ENCODE measurements around the gene NUDT4. TPM values are rescaled to one million over a fixed set of nuclear protein-coding genes. Genes with fewer than 3 reads are reported as not detected.

Gene NUDT4
- polyA plus RNA-seq (ENCODE audit: insufficient read length in 10 of 10): 100 to 1,000 TPM in 1 of 10 donors, 10 to 100 TPM in 9; 74.5 to 102 (median 86.0) TPM
- long read RNA-seq, donor 1, full-length matches to known transcripts: 29 of 29 reads
- long read RNA-seq, donor 1, partial matches to known transcripts: 0 of 29 reads
- long read RNA-seq, donor 1, other reads (novel, unspliced or antisense): 0 of 29 reads
- long read RNA-seq, donor 2, full-length matches to known transcripts: 22 of 22 reads
- long read RNA-seq, donor 2, partial matches to known transcripts: 0 of 22 reads
- long read RNA-seq, donor 2, other reads (novel, unspliced or antisense): 0 of 22 reads
- long read RNA-seq, donor 3: 0 reads
- long read RNA-seq, donor 4, full-length matches to known transcripts: 25 of 25 reads
- long read RNA-seq, donor 4, partial matches to known transcripts: 0 of 25 reads
- long read RNA-seq, donor 4, other reads (novel, unspliced or antisense): 0 of 25 reads
- long read RNA-seq, donor 5, full-length matches to known transcripts: 47 of 57 reads
- long read RNA-seq, donor 5, partial matches to known transcripts: 10 of 57 reads
- long read RNA-seq, donor 5, other reads (novel, unspliced or antisense): 0 of 57 reads
- long read RNA-seq, donor 6, full-length matches to known transcripts: 45 of 45 reads
- long read RNA-seq, donor 6, partial matches to known transcripts: 0 of 45 reads
- long read RNA-seq, donor 6, other reads (novel, unspliced or antisense): 0 of 45 reads
- long read RNA-seq, donor 7, full-length matches to known transcripts: 26 of 26 reads
- long read RNA-seq, donor 7, partial matches to known transcripts: 0 of 26 reads
- long read RNA-seq, donor 7, other reads (novel, unspliced or antisense): 0 of 26 reads
- long read RNA-seq, donor 8, full-length matches to known transcripts: 16 of 16 reads
- long read RNA-seq, donor 8, partial matches to known transcripts: 0 of 16 reads
- long read RNA-seq, donor 8, other reads (novel, unspliced or antisense): 0 of 16 reads
- long read RNA-seq, donor 9, full-length matches to known transcripts: 8 of 8 reads
- long read RNA-seq, donor 9, partial matches to known transcripts: 0 of 8 reads
- long read RNA-seq, donor 9, other reads (novel, unspliced or antisense): 0 of 8 reads

DNA sequence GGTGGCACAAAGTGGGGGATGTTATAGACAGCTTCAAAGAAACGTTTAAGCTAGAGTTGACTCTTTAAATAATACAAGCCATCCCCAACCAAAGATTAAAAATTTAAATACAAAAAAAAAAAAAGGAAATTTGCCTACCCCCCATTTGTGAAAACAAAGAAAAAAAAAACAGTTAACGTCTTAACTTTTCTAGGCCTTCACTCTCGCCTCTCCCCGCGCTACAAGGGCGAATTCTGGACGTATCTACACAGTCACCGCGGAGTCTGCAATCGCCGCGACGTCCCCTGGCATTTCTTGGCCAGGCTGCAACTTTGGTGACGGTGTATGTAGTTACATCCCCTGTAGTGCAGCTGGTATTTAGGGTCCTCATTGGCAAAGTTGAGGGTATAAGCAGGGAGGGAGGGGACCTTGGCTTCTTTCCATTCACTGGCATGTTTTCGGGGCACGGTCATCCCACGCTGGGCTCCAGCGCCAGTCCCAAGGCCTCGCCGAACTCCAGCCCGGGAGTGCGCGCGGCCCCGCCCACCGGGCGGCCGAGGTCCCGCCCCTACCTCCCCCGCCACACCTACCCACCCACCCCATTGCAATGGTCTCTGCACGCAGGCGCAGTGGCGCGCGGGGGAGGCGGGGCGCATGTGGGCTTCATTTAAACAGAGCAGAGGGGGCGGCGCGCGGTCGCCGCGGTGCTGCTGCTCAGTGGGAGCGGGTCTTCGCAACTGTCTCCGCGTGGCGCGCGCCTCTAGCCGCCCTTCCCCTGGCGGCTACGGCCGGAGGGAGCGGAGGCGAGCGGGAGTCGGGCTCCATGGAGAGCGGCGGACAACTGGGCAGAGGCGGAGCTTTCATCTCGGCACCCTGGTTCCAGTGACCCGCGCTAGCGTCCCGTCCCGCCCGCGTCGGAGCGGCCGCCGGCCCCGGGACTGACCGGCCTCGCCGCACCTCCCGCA lies at the start of gene NUDT4:
NUDT4 (plus strand) TSS at position 674 of the 944 bp plus-strand sequence. CDS start 398 bp downstream, outside the sequence.
- peak; percentile 97 to 98 (median 98) for DNase-seq

GRCh38 chr12:93333054-93333453 lies 44.7 kb upstream of the NUDT4 start:
- DNase-seq: no peak

GRCh38 chr12:93333828-93334227 lies 43.9 kb upstream of the NUDT4 start:
- no peak for DNase-seq

DNA sequence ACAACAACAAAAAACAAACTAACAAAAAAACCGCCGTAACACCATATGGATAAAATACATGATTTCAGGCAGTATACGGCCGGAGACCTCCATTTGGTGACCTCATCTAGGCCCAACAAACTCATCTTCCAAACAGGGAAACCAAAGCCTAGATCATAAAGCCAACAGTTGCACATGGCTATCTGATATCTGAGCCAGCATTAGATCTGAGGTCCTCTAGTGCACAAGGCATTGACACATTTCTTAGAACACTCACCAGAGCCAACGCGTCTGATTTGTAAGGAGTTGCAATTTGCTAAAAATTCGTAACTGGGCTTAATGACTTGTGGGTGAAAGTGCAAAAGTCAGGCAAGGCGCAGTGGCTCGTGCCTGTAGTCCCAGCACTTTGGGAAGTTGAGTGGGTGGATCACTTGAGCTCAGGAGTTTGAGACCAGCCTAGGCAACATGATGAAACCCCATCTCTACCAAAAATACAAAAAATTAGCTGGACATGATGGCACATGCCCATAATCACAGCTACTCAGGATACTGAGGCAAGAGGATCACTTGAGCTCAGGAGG lies 42.0 kb upstream of the NUDT4 start:
- DNase-seq: peak in 2 of 3 donors; percentile 11 to 18

DNA sequence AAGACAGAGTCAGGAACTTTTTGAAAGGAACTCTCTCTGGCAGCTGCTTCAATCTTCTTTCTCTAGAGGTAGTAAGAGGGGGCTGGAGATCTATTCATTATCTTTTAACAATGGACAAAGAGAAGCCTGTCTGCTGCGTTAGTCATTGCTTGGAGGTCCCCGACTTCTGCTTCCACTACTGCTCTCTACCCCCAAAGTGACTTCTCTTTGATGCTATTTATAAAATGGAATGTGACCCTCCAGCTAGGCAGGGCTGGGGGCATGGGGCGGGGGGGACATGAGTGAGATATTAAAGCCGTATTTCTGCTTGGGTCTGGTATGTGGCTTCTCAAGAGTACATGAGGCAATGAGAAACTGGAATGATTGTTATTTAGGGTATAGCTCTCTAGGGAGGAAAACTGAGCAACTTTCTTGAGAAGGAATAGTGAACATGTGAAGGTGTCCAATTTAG lies 41.4 kb upstream of the NUDT4 start:
- peak in 2 of 3 donors; percentile 33 to 49 for DNase-seq

DNA sequence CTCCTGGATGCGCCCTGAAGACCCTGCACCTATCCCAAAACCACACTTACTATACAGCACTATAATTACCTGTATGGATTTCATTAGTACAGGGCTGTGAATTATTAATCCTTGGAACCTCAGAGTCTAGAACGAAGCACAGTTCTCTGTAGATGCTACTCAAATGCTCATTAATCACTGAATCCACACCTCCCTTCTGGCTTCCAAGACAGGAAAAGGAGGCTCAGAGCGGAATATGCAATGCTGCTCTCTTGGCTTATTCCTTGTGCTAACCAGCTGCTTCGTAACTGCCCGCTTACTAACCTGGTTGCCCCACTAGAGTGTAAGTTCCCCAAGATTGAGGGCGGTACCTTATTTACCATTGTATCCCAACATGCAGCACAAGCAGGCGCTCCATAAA lies 39.1 kb upstream of the NUDT4 start:
- no peak for DNase-seq

- DNase-seq: no peak
Measured at GRCh38 chr12:93339695-93340094, 38.0 kb upstream of the NUDT4 start.

GRCh38 chr12:93341409-93342049 lies 36.2 kb upstream of the NUDT4 start:
- DNase-seq: no peak

DNA sequence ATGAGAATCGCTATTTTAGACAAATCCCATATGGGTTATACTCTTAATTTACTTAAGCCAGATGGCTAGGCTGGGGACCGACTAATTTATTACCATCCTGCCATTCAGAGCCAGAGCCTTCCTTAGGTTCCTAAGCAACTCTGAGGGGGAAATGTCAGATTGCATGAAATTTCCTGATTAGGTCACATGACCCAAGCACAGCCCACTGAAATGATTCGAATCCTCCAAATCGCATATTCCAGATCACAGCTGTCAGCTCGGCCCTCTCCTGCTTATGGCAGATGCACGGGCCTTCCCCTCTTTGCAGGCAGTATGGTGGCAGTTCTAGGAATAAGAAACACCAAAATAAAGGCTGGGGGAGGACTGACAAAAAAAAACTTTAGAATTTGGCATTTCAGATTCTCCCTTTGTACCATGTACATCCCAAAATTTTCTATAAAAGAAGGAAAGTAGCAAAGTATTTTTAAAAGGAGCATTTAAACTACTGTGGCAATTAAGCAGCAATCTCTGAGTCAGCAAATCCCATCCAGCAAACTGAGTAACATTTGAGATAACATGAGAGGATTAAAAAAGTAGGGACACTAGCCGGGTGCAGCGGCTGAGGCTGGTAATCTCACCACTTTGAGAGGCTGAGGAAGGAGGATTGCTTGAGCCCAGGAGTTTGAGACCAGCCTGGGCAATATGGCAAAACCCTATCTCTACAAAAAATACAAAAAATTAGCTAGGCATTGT lies 30.5 kb upstream of the NUDT4 start:
- DNase-seq: peak in 1 of 3 donors; percentile 36

DNA sequence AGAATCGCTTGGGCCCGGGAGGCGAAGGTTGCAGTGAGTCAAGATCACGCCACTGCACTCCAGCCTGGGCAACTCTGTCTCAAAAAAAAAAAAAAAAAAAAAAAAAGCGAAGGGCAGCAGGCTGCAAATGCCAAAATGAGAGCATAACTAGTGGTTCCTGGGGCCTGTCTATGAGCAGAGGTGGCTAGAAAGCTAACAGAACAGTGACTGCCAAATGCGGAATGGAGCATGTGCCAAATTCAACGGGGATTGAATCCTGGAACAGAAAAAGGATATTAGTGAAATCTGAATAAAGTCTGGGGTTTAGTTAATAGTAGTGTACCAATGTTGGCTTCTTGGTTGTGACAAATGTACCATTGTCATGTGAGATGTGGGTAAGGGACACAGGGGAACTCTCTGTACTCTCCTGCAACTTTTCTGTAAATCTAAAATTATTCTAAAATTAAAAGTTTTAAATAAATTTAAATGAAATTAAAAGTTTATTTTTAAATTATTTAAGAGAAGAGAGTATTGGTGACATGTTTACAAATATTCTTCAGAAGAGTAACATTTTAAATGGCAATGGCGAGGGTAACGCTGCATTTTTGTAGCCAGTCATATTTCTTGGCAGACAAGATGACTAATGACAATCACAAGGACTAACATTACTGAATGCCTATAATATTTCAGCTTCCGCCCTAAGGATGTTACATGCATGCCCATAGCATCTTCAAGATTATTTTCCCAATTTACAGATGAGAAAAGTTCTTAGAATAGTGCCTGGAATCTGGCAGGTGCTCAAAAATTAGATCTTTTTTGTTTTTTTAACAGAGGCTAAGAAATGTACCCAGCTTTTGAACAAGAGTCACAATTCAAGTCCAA lies 28.9 kb upstream of the NUDT4 start:
- DNase-seq: peak in 2 of 3 donors; percentile 36 to 61

DNA sequence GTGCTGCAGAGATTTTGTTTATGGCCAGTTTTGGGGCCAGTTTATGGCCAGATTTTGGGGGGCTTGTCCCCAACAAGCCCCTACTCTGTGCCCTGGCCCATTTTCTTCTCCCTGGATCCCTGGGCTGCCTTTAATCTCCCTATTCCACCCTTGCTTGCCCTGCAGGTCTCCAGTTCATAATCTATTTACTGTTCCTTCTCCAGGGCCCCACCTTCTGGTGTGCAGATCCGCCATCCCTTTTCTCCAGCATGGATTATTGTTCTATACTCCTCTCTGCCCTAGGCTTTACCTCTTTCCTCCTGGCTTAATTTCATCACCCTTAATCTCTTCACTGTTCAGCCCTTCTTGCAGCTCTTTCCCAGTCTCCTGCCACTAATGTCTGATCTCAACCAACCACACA lies 26.0 kb upstream of the NUDT4 start:
- DNase-seq: no peak

DNA sequence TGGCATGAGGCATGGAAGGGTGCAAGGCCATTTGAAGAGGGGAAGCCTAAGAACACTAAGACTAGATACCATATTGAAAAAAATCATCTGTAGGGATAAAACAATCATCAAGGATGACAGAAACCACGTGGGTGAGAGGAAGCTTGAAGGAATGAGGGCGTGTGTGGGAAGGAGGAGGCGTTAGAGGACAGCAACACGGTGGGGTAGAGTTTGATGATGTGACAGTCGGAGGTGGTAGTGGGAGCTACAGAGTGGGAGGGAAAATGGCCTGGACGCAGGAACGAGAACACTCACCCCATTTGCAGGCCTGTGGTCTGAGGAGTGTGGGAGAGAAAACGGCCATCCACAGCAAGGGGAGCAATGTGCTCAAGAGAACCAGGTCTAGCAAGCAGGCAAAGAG lies 25.4 kb upstream of the NUDT4 start:
- no peak for DNase-seq

DNA sequence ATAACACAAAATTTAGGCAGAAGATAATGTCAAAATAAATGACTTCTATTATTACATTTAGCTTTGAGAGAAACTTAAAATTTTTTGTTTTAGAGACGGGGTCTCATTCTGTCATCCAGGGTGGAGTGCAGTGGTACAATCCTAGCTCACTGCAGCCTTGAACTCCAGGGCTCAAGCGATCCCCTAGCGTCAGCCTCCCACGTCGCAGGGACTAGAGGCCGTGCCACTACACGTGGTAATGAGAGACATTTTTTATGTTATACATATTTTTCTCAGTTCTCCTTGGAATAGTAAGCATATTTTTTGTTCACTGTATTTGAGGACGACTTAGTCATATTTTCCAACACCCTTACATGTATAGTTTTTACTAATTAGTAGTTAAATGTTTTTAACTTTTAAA lies 21.5 kb upstream of the NUDT4 start:
- no peak for DNase-seq

DNA sequence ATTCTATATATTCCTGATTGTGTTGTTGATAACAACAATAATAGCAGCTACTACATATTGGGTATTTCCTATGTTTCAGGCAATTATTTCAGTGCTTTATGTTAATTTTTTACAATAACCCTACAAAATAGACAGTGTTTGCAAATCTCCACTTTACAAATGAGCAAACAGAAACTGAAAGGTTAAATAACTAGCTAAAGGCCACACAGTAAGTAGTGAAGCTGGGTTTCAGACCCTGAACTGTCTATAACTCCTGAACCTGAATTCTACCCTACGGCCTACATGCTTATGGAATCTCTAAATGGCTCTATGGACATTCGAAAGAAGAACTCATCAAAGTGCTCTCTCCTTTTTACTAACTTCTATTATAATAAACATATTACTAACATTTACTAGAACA lies 19.7 kb upstream of the NUDT4 start:
- no peak for DNase-seq

- no peak for DNase-seq
Measured at GRCh38 chr12:93358821-93359220, 18.9 kb upstream of the NUDT4 start.

GRCh38 chr12:93360688-93361087 lies 17.0 kb upstream of the NUDT4 start:
- no peak for DNase-seq

DNA sequence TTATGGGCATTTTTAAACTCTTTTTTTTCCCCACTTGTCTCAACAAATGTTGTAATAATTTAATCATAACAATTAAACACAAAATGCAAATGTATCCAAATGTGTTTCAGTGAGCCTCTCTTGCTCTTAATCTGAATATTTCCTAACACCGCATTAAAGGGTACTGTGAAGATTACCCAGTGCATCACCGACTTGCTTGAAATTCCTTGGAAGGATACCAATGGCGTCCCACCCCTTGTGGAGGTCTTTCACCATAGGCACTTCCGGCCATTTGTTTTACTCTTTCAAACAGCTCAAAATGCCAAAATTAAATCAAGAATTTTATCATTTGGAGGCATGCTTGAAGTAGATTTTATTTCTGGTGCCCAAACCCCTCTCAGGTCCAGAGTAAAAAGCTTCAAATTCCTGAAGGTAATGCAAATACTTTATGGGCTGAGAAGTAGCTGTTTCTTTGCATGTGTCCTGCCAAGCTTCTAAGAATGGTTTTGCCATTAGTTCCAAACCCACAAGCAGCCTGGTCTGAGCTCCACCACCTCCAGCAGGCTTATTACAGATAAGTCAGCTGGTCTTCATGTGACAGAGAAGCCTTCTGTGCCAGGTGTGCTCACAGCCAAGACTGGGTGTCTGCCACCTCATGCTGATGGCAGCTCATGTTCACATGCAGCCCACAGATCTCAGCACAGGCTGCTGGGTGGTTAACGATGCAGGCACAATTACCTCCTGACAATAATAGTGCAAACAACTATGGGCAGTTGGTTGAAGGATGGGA lies 16.4 kb upstream of the NUDT4 start:
- DNase-seq: peak in 2 of 3 donors; percentile 18 to 24

All from muscle of back (tissue), 13 donors.